Left colon (tissue), 2 donors: Measurements from ENCODE around the gene IFT20. TPM values are rescaled to one million over a fixed set of nuclear protein-coding genes. Genes with fewer than 3 reads are reported as not detected.
"Not testable (repeated sequence)": the region's sequence is repeated elsewhere in the genome, so short reads cannot be mapped to it uniquely, and the experiment has no call there.

Source experiments
- ATAC-seq: fragments of 200-7000 bp; cut with Tn5 transposase; one replicate; pipeline ENCODE4 v1.9.1; 2020; ENCODE audit warnings: mild to moderate bottlenecking, moderate library complexity
- DNase-seq, 2 donors: peaks; one replicate each; pipeline ENCODE4 v3.0.0-alpha.2; 2020
- intact Hi-C, 2 donors: fragments of 100-400 bp; cut with DNase I in 1 of 2; cut with micrococcal nuclease in 1 of 2; formaldehyde crosslinking; loops; one replicate each; pipeline versions ENCODE4 v1.11.2 to v1.14.0; 2022; cut with DNase I, micrococcal nuclease
- total RNA-seq, 2 donors: library from RNA; stranded (reverse); fragmentation: NEBNext Ultra II Directional; extraction: Animal tissue kit (Norgen Biotek cat#: 25700); gene quantifications; one replicate each; pipeline ENCODE4 v1.2.1, GENCODE V29; 2021
- donor health status: DM: no; HTN: no; CAD: no.
- donor health status: DM: yes; HTN: yes; CAD: no.

The IFT20 gene
- total RNA-seq, 2 donors from 2014 or later: 26.2 to 26.3 TPM

- ATAC-seq: no peak
- DNase-seq: no peak
- intact Hi-C loops: no loop called here
Observed at GRCh38 chr17:28340374-28340773, 5.1 kb upstream of the IFT20 start.

- intact Hi-C loops: no loop called here
- DNase-seq (no peak), ATAC-seq (no peak)
Observed at GRCh38 chr17:28339431-28339830, 4.2 kb upstream of the IFT20 start.

- ATAC-seq, DNase-seq, intact Hi-C loops: not testable (repeated sequence)
Observed at GRCh38 chr17:28338769-28339212, 3.5 kb upstream of the IFT20 start.

GRCh38 chr17:28338056-28338768, 2.9 kb upstream of the IFT20 start:
- ATAC-seq: no peak
- no peak for DNase-seq
- intact Hi-C loops: no loop called here

- ATAC-seq (peak; percentile 30), DNase-seq (peak; percentile 46 to 65)
- intact Hi-C loops: no loop called here
Observed at GRCh38 chr17:28335959-28336871, 943 bp upstream of the IFT20 start.

GRCh38 chr17:28334666-28335200, 539 bp downstream of the IFT20 start:
- ATAC-seq (peak; percentile 4), DNase-seq (no peak)
- intact Hi-C loops: no loop called here

GRCh38 chr17:28334171-28334570, 1.1 kb downstream of the IFT20 start:
- ATAC-seq: no peak
- intact Hi-C loops: no loop called here
- DNase-seq: no peak

GRCh38 chr17:28333083-28333746, 2.1 kb downstream of the IFT20 start:
- intact Hi-C loops: no loop called here
- DNase-seq: no peak

GRCh38 chr17:28331891-28332420, 3.3 kb downstream of the IFT20 start:
- intact Hi-C loops: no loop called here
- no peak for DNase-seq
- ATAC-seq: no peak

More at GRCh38 chr17:28333083-28333746, 2.1 kb downstream of the IFT20 start:
- ATAC-seq: no peak

GRCh38 chr17:28330671-28331070, 4.6 kb downstream of the IFT20 start:
- intact Hi-C loops: no loop called here
- DNase-seq (no peak), ATAC-seq (no peak)

GRCh38 chr17:28328325-28328724, 6.9 kb downstream of the IFT20 start:
- DNase-seq (no peak), ATAC-seq (no peak)
- intact Hi-C loops: no loop called here

- DNase-seq: no peak
- intact Hi-C loops: no loop called here
- ATAC-seq: no peak
Observed at GRCh38 chr17:28327709-28328108, 7.6 kb downstream of the IFT20 start.

- intact Hi-C loops: no loop called here
- DNase-seq: no peak
- ATAC-seq: no peak
Observed at GRCh38 chr17:28327031-28327607, 8.2 kb downstream of the IFT20 start.

GRCh38 chr17:28326114-28326513, 9.2 kb downstream of the IFT20 start:
- ATAC-seq (peak; percentile 87), DNase-seq (no peak)
- intact Hi-C loops: no loop called here

- intact Hi-C loops: no loop called here
- ATAC-seq (no peak), DNase-seq (no peak)
Observed at GRCh38 chr17:28325211-28325610, 10.1 kb downstream of the IFT20 start.

GRCh38 chr17:28324781-28325180, 10.5 kb downstream of the IFT20 start:
- DNase-seq (no peak), ATAC-seq (no peak)
- intact Hi-C loops: no loop called here

- ATAC-seq: no peak
- DNase-seq: no peak
- intact Hi-C loops: no loop called here
Observed at GRCh38 chr17:28324267-28324745, 11.0 kb downstream of the IFT20 start.

GRCh38 chr17:28320215-28321061, 14.8 kb downstream of the IFT20 start:
- ATAC-seq: no peak
- DNase-seq: no peak
- intact Hi-C loops: no loop called here
